ENCODE results near the gene SEMA6B.

The SEMA6B gene

DNA sequence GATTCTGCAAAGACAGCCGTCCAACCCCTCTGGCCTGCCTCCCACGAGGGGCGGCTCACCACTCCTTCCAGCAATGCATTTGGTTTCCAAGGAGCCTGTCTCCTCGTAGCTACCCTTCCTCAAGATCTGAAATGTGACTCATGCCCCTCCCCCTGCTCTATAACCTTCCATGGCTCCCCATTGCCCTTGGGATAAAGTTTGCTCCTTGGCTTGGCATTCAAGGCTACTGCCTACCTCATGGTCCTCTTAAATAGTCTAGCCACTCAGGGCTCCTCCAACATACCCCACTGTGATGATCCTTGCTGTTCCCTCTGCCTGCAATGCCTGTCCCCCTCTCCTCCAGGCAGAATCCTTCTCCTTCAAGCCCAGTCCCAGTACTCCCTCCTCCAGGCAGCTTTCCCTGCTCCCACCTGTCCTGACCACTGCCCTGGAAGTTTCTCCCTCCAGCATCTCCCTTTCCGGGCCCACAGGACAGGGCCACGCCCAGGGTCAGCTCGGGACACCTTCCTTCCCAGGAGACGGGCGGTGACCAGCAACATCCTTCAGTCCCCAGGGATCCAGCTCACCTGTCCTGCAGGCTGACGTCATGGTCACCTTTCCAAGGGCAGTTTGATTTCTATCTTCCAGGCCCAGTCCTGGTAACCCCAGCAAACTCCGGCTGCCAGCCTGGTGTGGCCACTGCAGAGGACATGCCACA is 19.2 kb upstream of the SEMA6B start:
- Histone ChIP-seq H3K27me3 (ENCODE audit: insufficient read depth, low read length) (peaks cover 37% of the 10 kb centered on the region), H3K9ac (ENCODE audit: low read depth, low read length) (no peak overlapping the region), H3K4me3 (ENCODE audit: low read length) (no peak overlapping the region), H3K9me3 (ENCODE audit: insufficient read depth, low read depth, low read length) (no peaks in the 10 kb centered on the region), H3K27ac (ENCODE audit: low read length) (no peak overlapping the region), H3K36me3 (ENCODE audit: insufficient read depth, low read depth, low read length) (no peaks in the 10 kb centered on the region), H3K4me1 (ENCODE audit: insufficient read depth, low read length) (peaks cover 11% of the 10 kb centered on the region; the same call in 1 of the 2 replicates)

DNA sequence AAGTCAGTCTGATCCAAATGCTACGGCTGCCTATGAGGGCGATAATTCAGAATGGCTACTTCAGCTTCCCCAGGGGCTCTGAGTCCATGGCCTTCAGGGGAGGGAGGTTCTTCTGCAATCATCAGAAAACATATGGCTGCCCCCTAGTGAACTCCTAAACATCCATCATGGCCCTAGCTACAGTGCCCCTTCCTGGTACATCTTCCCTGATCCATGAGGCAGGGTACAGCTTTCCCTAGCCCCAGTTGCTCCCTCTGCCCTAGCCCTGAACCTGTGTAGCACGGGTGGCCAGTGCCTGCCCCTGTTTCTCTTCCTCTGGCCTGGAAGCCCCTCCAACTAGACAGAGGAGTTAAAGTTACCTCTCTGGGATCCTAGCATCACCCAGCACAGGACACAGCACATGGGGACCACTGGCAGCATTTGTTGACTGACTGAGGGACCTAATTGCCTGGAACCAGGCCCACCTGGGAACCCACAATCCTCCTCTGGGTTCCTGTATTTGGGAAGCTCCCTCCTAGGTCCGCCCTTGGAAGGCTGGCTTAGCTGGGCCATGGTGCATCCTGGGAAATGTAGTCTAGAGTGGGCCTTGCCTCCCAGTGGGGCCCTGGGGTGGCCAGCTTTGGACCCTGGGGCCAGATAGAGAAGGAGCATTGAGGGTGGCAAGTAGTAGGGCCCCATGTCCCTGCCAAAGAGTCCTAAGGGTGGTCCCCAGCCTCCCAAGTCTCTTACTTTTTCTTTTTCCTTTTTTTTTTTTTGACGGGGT is 17.7 kb upstream of the SEMA6B start:
- Histone ChIP-seq H3K27me3 (ENCODE audit: insufficient read depth, low read length) (peaks cover 24% of the 10 kb centered on the region), H3K4me1 (ENCODE audit: insufficient read depth, low read length) (peaks cover 11% of the 10 kb centered on the region; the same call in 1 of the 2 replicates), H3K9me3 (ENCODE audit: insufficient read depth, low read depth, low read length) (no peaks in the 10 kb centered on the region), H3K36me3 (ENCODE audit: insufficient read depth, low read depth, low read length) (no peaks in the 10 kb centered on the region), H3K9ac (ENCODE audit: low read depth, low read length) (no peak overlapping the region), H3K4me3 (ENCODE audit: low read length) (no peak overlapping the region), H3K27ac (ENCODE audit: low read length) (no peak overlapping the region)

- H3K36me3 ChIP-seq (ENCODE audit: insufficient read depth, low read depth, low read length) = no peaks in the 10 kb centered on the region
- H3K27me3 ChIP-seq (ENCODE audit: insufficient read depth, low read length) = peaks cover 18% of the 10 kb centered on the region
- no peak overlapping the region for H3K27ac ChIP-seq (ENCODE audit: low read length)
- no peak overlapping the region for H3K4me3 ChIP-seq (ENCODE audit: low read length)
- H3K9me3 ChIP-seq (ENCODE audit: insufficient read depth, low read depth, low read length) = no peaks in the 10 kb centered on the region
- peaks cover 11% of the 10 kb centered on the region; the same call in 1 of the 2 replicates for H3K4me1 ChIP-seq (ENCODE audit: insufficient read depth, low read length)
- H3K9ac ChIP-seq (ENCODE audit: low read depth, low read length) = 0 out of 2 replicates have a peak overlapping the region, but pooled peaks have one; percentile 52
These were observed 16.8 kb upstream of the SEMA6B start for GRCh38 chr19:4576016-4576933.

DNA sequence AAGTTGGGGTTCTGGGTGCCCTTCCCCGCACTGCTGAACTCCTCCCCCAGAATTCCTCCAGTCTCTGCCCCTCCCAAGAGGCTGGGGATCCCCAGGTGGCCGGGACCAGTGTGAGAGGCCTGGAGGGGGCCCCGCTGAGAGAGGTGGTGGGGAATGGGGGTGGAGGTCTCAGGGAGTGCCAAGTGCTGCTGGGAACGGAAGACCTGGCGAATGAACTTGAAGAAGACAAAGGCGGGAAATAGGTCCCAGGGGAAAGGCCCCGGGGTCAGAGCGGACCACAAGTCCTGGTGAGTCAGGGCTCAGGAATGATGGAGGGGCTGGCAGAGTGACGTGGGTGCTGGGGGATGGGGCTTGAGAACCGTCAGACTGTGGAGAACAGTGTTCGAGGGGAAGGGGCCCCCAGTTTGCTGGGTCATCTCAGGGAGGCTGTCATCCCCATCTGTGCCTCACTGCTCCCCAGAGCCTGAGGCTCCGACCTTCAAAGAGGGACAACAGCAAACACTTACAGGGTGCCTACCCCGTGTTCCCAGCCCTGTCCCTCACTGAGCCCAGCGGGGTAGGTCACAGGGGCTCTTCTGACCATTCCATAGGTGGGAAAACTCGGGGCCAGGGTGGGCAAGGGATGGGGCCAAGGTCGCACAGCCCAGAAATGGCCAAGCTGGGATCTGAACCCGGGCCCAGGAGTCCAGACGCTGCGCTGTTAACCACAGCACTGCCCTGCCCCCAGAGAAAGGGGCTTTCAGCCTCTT is 16.0 kb upstream of the SEMA6B start:
- Histone ChIP-seq H3K4me1 (ENCODE audit: insufficient read depth, low read length) (peaks cover 11% of the 10 kb centered on the region; the same call in 1 of the 2 replicates), H3K27me3 (ENCODE audit: insufficient read depth, low read length) (peaks cover 18% of the 10 kb centered on the region), H3K4me3 (ENCODE audit: low read length) (peak overlapping the region; percentile 38; the same call in 1 of the 2 replicates), H3K9ac (ENCODE audit: low read depth, low read length) (peak overlapping the region; percentile 52; the same call in 1 of the 2 replicates), H3K36me3 (ENCODE audit: insufficient read depth, low read depth, low read length) (no peaks in the 10 kb centered on the region), H3K27ac (ENCODE audit: low read length) (peak overlapping the region; percentile 28), H3K9me3 (ENCODE audit: insufficient read depth, low read depth, low read length) (no peaks in the 10 kb centered on the region)

GRCh38 chr19:4573682-4574081 is 14.2 kb upstream of the SEMA6B start:
- no peaks in the 10 kb centered on the region for H3K36me3 ChIP-seq (ENCODE audit: insufficient read depth, low read depth, low read length)
- H3K4me1 ChIP-seq (ENCODE audit: insufficient read depth, low read length) = peaks cover 11% of the 10 kb centered on the region; the same call in 1 of the 2 replicates
- 0 out of 2 replicates have a peak, but pooled peaks cover under 1% of the 10 kb centered on the region for H3K27me3 ChIP-seq (ENCODE audit: insufficient read depth, low read length)
- no peak overlapping the region for H3K9ac ChIP-seq (ENCODE audit: low read depth, low read length)
- no peak overlapping the region for H3K4me3 ChIP-seq (ENCODE audit: low read length)
- H3K9me3 ChIP-seq (ENCODE audit: insufficient read depth, low read depth, low read length) = no peaks in the 10 kb centered on the region
- H3K27ac ChIP-seq (ENCODE audit: low read length) = no peak overlapping the region

GRCh38 chr19:4571305-4571917 is 11.9 kb upstream of the SEMA6B start:
- peaks cover 11% of the 10 kb centered on the region; the same call in 1 of the 2 replicates for H3K4me1 ChIP-seq (ENCODE audit: insufficient read depth, low read length)
- no peak overlapping the region for H3K27ac ChIP-seq (ENCODE audit: low read length)
- no peak overlapping the region for H3K4me3 ChIP-seq (ENCODE audit: low read length)
- no peaks in the 10 kb centered on the region for H3K36me3 ChIP-seq (ENCODE audit: insufficient read depth, low read depth, low read length)
- H3K9ac ChIP-seq (ENCODE audit: low read depth, low read length) = no peak overlapping the region
- H3K9me3 ChIP-seq (ENCODE audit: insufficient read depth, low read depth, low read length) = no peaks in the 10 kb centered on the region
- H3K27me3 ChIP-seq (ENCODE audit: insufficient read depth, low read length) = no peaks in the 10 kb centered on the region

- H3K4me1 ChIP-seq (ENCODE audit: insufficient read depth, low read length) = peaks cover 11% of the 10 kb centered on the region; the same call in 1 of the 2 replicates
- no peaks in the 10 kb centered on the region for H3K9me3 ChIP-seq (ENCODE audit: insufficient read depth, low read depth, low read length)
- no peaks in the 10 kb centered on the region for H3K27me3 ChIP-seq (ENCODE audit: insufficient read depth, low read length)
- H3K36me3 ChIP-seq (ENCODE audit: insufficient read depth, low read depth, low read length) = no peaks in the 10 kb centered on the region
- no peak overlapping the region for H3K27ac ChIP-seq (ENCODE audit: low read length)
- no peak overlapping the region for H3K9ac ChIP-seq (ENCODE audit: low read depth, low read length)
- H3K4me3 ChIP-seq (ENCODE audit: low read length) = no peak overlapping the region
These were observed 11.4 kb upstream of the SEMA6B start for GRCh38 chr19:4570916-4571304.

DNA sequence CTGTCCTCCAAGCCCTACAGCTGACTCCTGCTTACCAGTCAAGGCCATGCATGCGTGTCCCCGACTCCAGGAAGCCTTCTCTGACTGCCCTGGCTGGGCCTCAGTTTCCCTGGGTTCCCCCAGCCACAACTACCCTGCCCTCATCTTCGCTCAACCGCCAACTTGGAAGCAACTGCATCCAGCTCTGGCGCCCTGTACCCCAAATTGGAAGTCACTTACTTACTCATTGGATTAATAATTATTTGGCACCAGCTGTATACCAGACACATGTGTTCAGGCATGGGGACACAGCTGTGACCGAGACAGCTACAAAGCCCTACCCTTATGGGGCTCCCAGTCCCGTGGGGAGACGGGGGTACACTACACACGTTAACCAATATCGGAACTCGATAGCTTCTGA is 10.9 kb upstream of the SEMA6B start:
- no peaks in the 10 kb centered on the region for H3K36me3 ChIP-seq (ENCODE audit: insufficient read depth, low read depth, low read length)
- H3K4me1 ChIP-seq (ENCODE audit: insufficient read depth, low read length) = peaks cover 6% of the 10 kb centered on the region; the same call in 1 of the 2 replicates
- H3K9ac ChIP-seq (ENCODE audit: low read depth, low read length) = no peak overlapping the region
- H3K4me3 ChIP-seq (ENCODE audit: low read length) = no peak overlapping the region
- no peaks in the 10 kb centered on the region for H3K27me3 ChIP-seq (ENCODE audit: insufficient read depth, low read length)
- H3K27ac ChIP-seq (ENCODE audit: low read length) = no peak overlapping the region
- no peaks in the 10 kb centered on the region for H3K9me3 ChIP-seq (ENCODE audit: insufficient read depth, low read depth, low read length)

DNA sequence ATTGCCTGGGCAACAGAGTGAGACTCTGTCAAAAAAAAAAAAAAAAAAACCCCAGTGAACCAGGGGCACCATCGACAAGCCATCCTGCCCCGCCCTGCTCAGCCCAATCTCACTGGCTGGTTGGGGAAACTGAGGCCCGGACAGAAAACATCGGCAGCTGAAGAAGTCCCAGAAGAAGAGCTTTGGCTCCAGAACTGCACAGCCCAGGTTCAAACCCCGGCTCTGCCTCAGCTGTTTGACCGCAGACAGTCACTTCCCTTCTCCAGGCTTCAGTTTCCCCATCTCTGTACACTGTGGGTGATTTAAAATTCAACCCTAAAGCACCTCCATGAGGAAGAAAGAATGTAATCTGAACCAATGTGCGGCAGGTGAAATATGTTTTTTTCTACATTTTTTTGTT is 9.4 kb upstream of the SEMA6B start:
- Histone ChIP-seq H3K4me1 (ENCODE audit: insufficient read depth, low read length) (no peaks in the 10 kb centered on the region), H3K36me3 (ENCODE audit: insufficient read depth, low read depth, low read length) (no peaks in the 10 kb centered on the region), H3K27me3 (ENCODE audit: insufficient read depth, low read length) (no peaks in the 10 kb centered on the region), H3K27ac (ENCODE audit: low read length) (no peak overlapping the region), H3K9ac (ENCODE audit: low read depth, low read length) (no peak overlapping the region), H3K4me3 (ENCODE audit: low read length) (no peak overlapping the region), H3K9me3 (ENCODE audit: insufficient read depth, low read depth, low read length) (no peaks in the 10 kb centered on the region)

- no peaks in the 10 kb centered on the region for H3K36me3 ChIP-seq (ENCODE audit: insufficient read depth, low read depth, low read length)
- H3K9ac ChIP-seq (ENCODE audit: low read depth, low read length) = no peak overlapping the region
- H3K27ac ChIP-seq (ENCODE audit: low read length) = no peak overlapping the region
- H3K4me3 ChIP-seq (ENCODE audit: low read length) = no peak overlapping the region
- H3K27me3 ChIP-seq (ENCODE audit: insufficient read depth, low read length) = no peaks in the 10 kb centered on the region
- no peaks in the 10 kb centered on the region for H3K4me1 ChIP-seq (ENCODE audit: insufficient read depth, low read length)
- H3K9me3 ChIP-seq (ENCODE audit: insufficient read depth, low read depth, low read length) = no peaks in the 10 kb centered on the region
These were observed 8.1 kb upstream of the SEMA6B start for GRCh38 chr19:4567584-4568071.

Measured in iPS-20b (cell line).